Measurements from ENCODE around the gene OSBPL8. TPM values are rescaled to one million over a fixed set of nuclear protein-coding genes. Genes with fewer than 3 reads are reported as not detected.

Gene OSBPL8
- total RNA-seq, 2 donors from 2014 or later = 25.9 to 32.8 TPM

GRCh38 chr12:76346798-76347420, 212.7 kb downstream of the OSBPL8 start:
- DNase-seq = no peak
- H3K27me3 ChIP-seq = no peaks in the 10 kb centered on the region
- H3K4me3 ChIP-seq = no peak overlapping the region
- H3K9ac ChIP-seq (ENCODE audit: low read depth in 2 of 2, low read length in 2 of 2) = no peak overlapping the region
- no peaks in the 10 kb centered on the region for H3K4me1 ChIP-seq
- intact Hi-C loops (cut with DNase I) = loop anchor here (10.0 kb wide), 1 partner anchor 218 kb away; no protein-coding TSS in a partner anchor
- no peak overlapping the region for H3K27ac ChIP-seq
- no peaks in the 10 kb centered on the region for H3K9me3 ChIP-seq
- H3K36me3 ChIP-seq = no peaks in the 10 kb centered on the region
- TF ChIP-seq CTCF (IDR thresholded peaks at IDR 0.05) = no peak

DNA sequence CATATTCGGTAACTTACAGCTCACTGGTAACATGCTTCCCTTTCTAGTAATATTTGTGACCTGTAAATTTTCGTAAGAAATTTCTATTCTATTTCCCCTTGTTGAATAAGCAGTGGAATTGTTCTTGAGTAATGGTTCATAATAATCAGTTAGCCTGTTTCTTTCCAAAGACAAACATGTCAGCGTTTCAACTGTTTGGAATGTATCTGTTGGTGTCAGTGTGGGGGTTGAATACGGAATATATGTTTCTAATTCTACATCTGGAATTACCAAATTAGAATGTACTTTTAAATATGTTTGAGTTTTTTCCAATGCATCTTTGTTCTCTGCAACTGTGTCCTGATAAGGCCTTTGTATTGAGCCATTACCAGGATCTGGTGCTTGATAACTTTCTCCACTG, 213.3 kb downstream of the OSBPL8 start:
- intact Hi-C loops (cut with DNase I) = loop anchor here (10.0 kb wide), 1 partner anchor 219 kb away; no protein-coding TSS in a partner anchor
- Histone ChIP-seq H3K36me3 (no peaks in the 10 kb centered on the region), H3K9ac (ENCODE audit: low read depth in 2 of 2, low read length in 2 of 2) (no peak overlapping the region), H3K27me3 (no peaks in the 10 kb centered on the region), H3K27ac (no peak overlapping the region), H3K4me3 (no peak overlapping the region), H3K4me1 (no peaks in the 10 kb centered on the region), H3K9me3 (no peaks in the 10 kb centered on the region)
- no peak for TF ChIP-seq CTCF (IDR thresholded peaks at IDR 0.05)
- DNase-seq = no peak

DNA sequence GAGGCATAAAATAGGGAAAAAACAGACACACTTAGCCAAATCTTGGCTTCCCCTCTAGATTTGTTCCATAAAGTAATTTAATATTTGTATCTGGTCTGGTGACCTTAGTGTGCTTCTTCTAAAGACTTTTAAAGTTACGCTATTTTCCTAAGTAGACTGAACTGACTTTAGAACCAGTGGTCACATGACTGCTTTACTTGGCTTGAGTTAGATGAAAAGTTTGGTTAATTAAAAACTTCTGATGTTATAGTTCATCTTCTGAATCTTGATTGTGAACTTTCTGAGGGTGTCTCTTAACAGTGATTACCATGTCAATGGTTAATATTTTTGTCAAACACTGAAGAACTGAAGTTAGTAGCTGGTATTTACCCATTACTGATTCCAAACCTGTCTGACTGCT, 214.0 kb downstream of the OSBPL8 start:
- TF ChIP-seq CTCF (IDR thresholded peaks at IDR 0.05) = no peak
- no peaks in the 10 kb centered on the region for H3K36me3 ChIP-seq
- H3K9ac ChIP-seq (ENCODE audit: low read depth in 2 of 2, low read length in 2 of 2) = no peak overlapping the region
- no peaks in the 10 kb centered on the region for H3K9me3 ChIP-seq
- no peak overlapping the region for H3K4me3 ChIP-seq
- H3K27me3 ChIP-seq = no peaks in the 10 kb centered on the region
- intact Hi-C loops (cut with DNase I) = loop anchor here (10.0 kb wide), 1 partner anchor 219 kb away; no protein-coding TSS in a partner anchor
- H3K4me1 ChIP-seq = no peaks in the 10 kb centered on the region
- no peak overlapping the region for H3K27ac ChIP-seq
- no peak for DNase-seq

GRCh38 chr12:76341436-76342030, 218.0 kb downstream of the OSBPL8 start:
- intact Hi-C loops (cut with DNase I) = loop anchor here (10.0 kb wide), 1 partner anchor 223 kb away; no protein-coding TSS in a partner anchor

More at GRCh38 chr12:76341436-76342030, 218.0 kb downstream of the OSBPL8 start:
- no peak overlapping the region for H3K27ac ChIP-seq
- no peaks in the 10 kb centered on the region for H3K9me3 ChIP-seq
- H3K4me3 ChIP-seq = no peak overlapping the region
- no peaks in the 10 kb centered on the region for H3K4me1 ChIP-seq
- H3K36me3 ChIP-seq = no peaks in the 10 kb centered on the region
- no peaks in the 10 kb centered on the region for H3K27me3 ChIP-seq
- H3K9ac ChIP-seq (ENCODE audit: low read depth in 2 of 2, low read length in 2 of 2) = no peak overlapping the region
- no peak for DNase-seq
- TF ChIP-seq CTCF (IDR thresholded peaks at IDR 0.05) = no peak

All from colonic mucosa (tissue), 4 donors.